Stomach (tissue), 9 donors: Measurements from ENCODE around the gene GJD2. TPM values are rescaled to one million over a fixed set of nuclear protein-coding genes. Genes with fewer than 3 reads are reported as not detected.

Experiments
- DNase-seq, 2 donors: peaks; one replicate each; pipeline versions ENCODE4 v3.0.0 to v3.0.0-alpha.2; 2013 to 2019
- H3K27ac ChIP-seq, 5 donors: fragments of 200-600 bp in 4 of 5; sonication (generic) in 4 of 5; one replicate each; pipeline ENCODE4 v1.5.1; 2013 to 2019; ENCODE audit warnings: mild to moderate bottlenecking in 1 of 5, moderate library complexity in 1 of 5
- H3K27me3 ChIP-seq, 3 donors: fragments of 200-600 bp; sonication (generic); one replicate each; pipeline ENCODE4 v1.5.1; 2017 to 2019; ENCODE audit warnings: mixed run types in 1 of 3
- H3K36me3 ChIP-seq, 4 donors: fragments of 200-600 bp; sonication (generic); 1 replicate in 3 of 4; 2 replicates in 1 of 4; pipeline ENCODE4 v1.5.1; 2016 to 2019
- H3K4me1 ChIP-seq, 4 donors: fragments of 200-600 bp; sonication (generic); one replicate each; pipeline ENCODE4 v1.5.1; 2016 to 2019
- H3K4me3 ChIP-seq, 4 donors: fragments of 200-600 bp; sonication (generic) in 3 of 4; one replicate each; pipeline ENCODE4 v1.5.1; 2016 to 2019; ENCODE audit warnings: mild to moderate bottlenecking in 1 of 4
- H3K9me3 ChIP-seq, 4 donors: fragments of 200-600 bp; sonication (generic); one replicate each; pipeline ENCODE4 v1.5.1; 2016 to 2019
- CTCF ChIP-seq, 7 experiments: fragments of 450-650 bp in 4 of 7; fragments of 200-600 bp in 3 of 7; sonication (generic) in 3 of 7; IDR thresholded peaks; one replicate each; pipeline ENCODE4 v1.5.1; 2016 to 2019; ENCODE audit warnings: antibody characterized with exemption in 7 of 7, control low read depth in 2 of 7, mild to moderate bottlenecking in 1 of 7
- EP300 ChIP-seq: sonication (generic); formaldehyde crosslinking; IDR thresholded peaks from one replicate; pipeline ENCODE4 v1.6.1; 2017; ENCODE audit warnings: antibody characterized with exemption
- POLR2A ChIP-seq, 4 donors: fragments of 450-650 bp; IDR thresholded peaks; one replicate each; pipeline ENCODE4 v1.6.1; 2016; ENCODE audit warnings: antibody characterized with exemption in 4 of 4, control low read depth in 2 of 4, mild to moderate bottlenecking in 1 of 4, moderate library complexity in 1 of 4
- POLR2AphosphoS5 ChIP-seq, 3 donors: sonication (generic); formaldehyde crosslinking; IDR thresholded peaks; one replicate each; pipeline ENCODE4 v1.6.1; 2016; ENCODE audit warnings: antibody characterized with exemption in 3 of 3
- WGBS, 5 donors: extraction: QIAGEN DNeasy Blood & Tissue Kit in 3 of 5; methylation state at CpG; one replicate each; pipeline versions ENCODE4 v1.1.5 to v1.1.7; 2013 to 2018; 5-methylcytosine and 5-hydroxymethylcytosine counted together
- intact Hi-C: fragments of 100-400 bp; cut with DNase I; formaldehyde crosslinking; loops from one replicate; pipeline ENCODE4 v1.15.1; 2023; ENCODE audit warnings: low total_unique reads
- polyA plus RNA-seq, 3 donors: library from polyadenylated mRNA; stranded (reverse); fragments of 200-250 nt; gene quantifications; one replicate each; pipeline ENCODE4 v1.2.3, GENCODE V29; 2013
- total RNA-seq, 5 donors: library from RNA; depleted of rRNA; stranded (reverse); fragments of >200 nt; gene quantifications; one replicate each; pipeline versions ENCODE4 v1.1.0 to v1.2.3, GENCODE V29; 2014 to 2016
- donor health status: healthy with polysubstance abuse.
- donor health status: Bipolar disorder and iron deficiency.
- donor health status: healthy.

Gene GJD2
- total and polyA plus RNA-seq, 8 donors = 0.18 TPM; not detected in 7

- Histone ChIP-seq H3K4me1 (no peaks in the 10 kb centered on the region), H3K4me3 (no peak overlapping the region), H3K27me3 (peaks cover 0 to 27% (median 0%) of the 10 kb centered on the region in 3 donors), H3K36me3 (no peaks in the 10 kb centered on the region), H3K27ac (no peak overlapping the region), H3K9me3 (no peaks in the 10 kb centered on the region)
- 63 to 76% (median 68%) methylated on average over 5 of the region's 5 CpGs for WGBS, 5 donors
- intact Hi-C loops = no loop called here
- TF ChIP-seq POLR2A (IDR thresholded peaks at IDR 0.05) (no peak), POLR2AphosphoS5 (IDR thresholded peaks at IDR 0.05) (no peak), CTCF (IDR thresholded peaks at IDR 0.05) (no peak), EP300 (no peak)
- DNase-seq = no peak
Observed at GRCh38 chr15:34734303-34734702, 20.5 kb downstream of the GJD2 start.

GRCh38 chr15:34733621-34734020, 21.2 kb downstream of the GJD2 start:
- TF ChIP-seq EP300 (no peak), POLR2A (IDR thresholded peaks at IDR 0.05) (no peak), CTCF (IDR thresholded peaks at IDR 0.05) (no peak), POLR2AphosphoS5 (IDR thresholded peaks at IDR 0.05) (no peak)
- intact Hi-C loops = no loop called here
- H3K4me1 ChIP-seq = no peaks in the 10 kb centered on the region
- no peak for DNase-seq
- no peak overlapping the region for H3K27ac ChIP-seq
- no peaks in the 10 kb centered on the region for H3K36me3 ChIP-seq
- H3K4me3 ChIP-seq = no peak overlapping the region
- WGBS, 5 donors = 72 to 84% (median 80%) methylated on average over 2 of the region's 2 CpGs
- H3K9me3 ChIP-seq = no peaks in the 10 kb centered on the region
- peaks cover 0 to 27% (median 0%) of the 10 kb centered on the region in 3 donors for H3K27me3 ChIP-seq

- WGBS, 5 donors = 70 to 84% (median 81%) methylated on average over 6 of the region's 6 CpGs
- H3K36me3 ChIP-seq = no peaks in the 10 kb centered on the region
- no peak for TF ChIP-seq POLR2A (IDR thresholded peaks at IDR 0.05)
- no peaks in the 10 kb centered on the region for H3K9me3 ChIP-seq
- no peaks in the 10 kb centered on the region for H3K4me1 ChIP-seq
- no peak overlapping the region for H3K4me3 ChIP-seq
- H3K27me3 ChIP-seq = peaks cover 0 to 26% (median 0%) of the 10 kb centered on the region in 3 donors
- intact Hi-C loops = no loop called here
- H3K27ac ChIP-seq = no peak overlapping the region
- DNase-seq = no peak
Observed at GRCh38 chr15:34732430-34732829, 22.4 kb downstream of the GJD2 start.

- Histone ChIP-seq H3K27me3 (peaks cover 0 to 12% (median 0%) of the 10 kb centered on the region in 3 donors), H3K36me3 (no peaks in the 10 kb centered on the region), H3K4me1 (no peaks in the 10 kb centered on the region), H3K27ac (no peak overlapping the region), H3K4me3 (no peak overlapping the region), H3K9me3 (no peaks in the 10 kb centered on the region)
- TF ChIP-seq POLR2AphosphoS5 (IDR thresholded peaks at IDR 0.05) = no peak
- TF ChIP-seq CTCF (IDR thresholded peaks at IDR 0.05) = no peak
- no peak for TF ChIP-seq POLR2A (IDR thresholded peaks at IDR 0.05)
- no peak for TF ChIP-seq EP300
- intact Hi-C loops = no loop called here
- DNase-seq = no peak
- 61 to 73% (median 67%) methylated on average over 3 of the region's 3 CpGs for WGBS, 5 donors
Observed at GRCh38 chr15:34730701-34731100, 24.1 kb downstream of the GJD2 start.

GRCh38 chr15:34729886-34730285, 24.9 kb downstream of the GJD2 start:
- TF ChIP-seq POLR2A (IDR thresholded peaks at IDR 0.05) (no peak), CTCF (IDR thresholded peaks at IDR 0.05) (no peak), POLR2AphosphoS5 (IDR thresholded peaks at IDR 0.05) (no peak)
- H3K9me3 ChIP-seq = no peaks in the 10 kb centered on the region
- no peak overlapping the region for H3K27ac ChIP-seq
- no peaks in the 10 kb centered on the region for H3K4me1 ChIP-seq
- H3K4me3 ChIP-seq = no peak overlapping the region
- H3K27me3 ChIP-seq = peaks cover 0 to 4% (median 0%) of the 10 kb centered on the region in 3 donors
- WGBS, 5 donors = 42 to 62% (median 58%) methylated on average over 1 of the region's 1 CpG
- intact Hi-C loops = no loop called here
- DNase-seq = no peak
- no peaks in the 10 kb centered on the region for H3K36me3 ChIP-seq
